PFSK-1 (cell line): ENCODE results near the gene CXCL12.

ENCODE experiments used
- SIN3A ChIP-seq: IDR thresholded peaks from 2 replicates; pipeline ENCODE4 v1.6.1; 2012; ENCODE audit warnings: mild to moderate bottlenecking, low read length, moderate library complexity, borderline replicate concordance; ENCODE audit not compliant: insufficient read depth
- TF ChIP-seq, protein P1 (sequence below), 2 experiments: IDR thresholded peaks; 2 replicates each; pipeline versions ENCODE4 v1.6.1 to v1.8.0; 2011 to 2012; ENCODE audit warnings: low read depth in 2 of 2, low read length in 2 of 2, control low read depth in 1 of 2, inconsistent platforms in 1 of 2, mild to moderate bottlenecking in 1 of 2, moderate library complexity in 1 of 2; ENCODE audit not compliant: insufficient read depth in 1 of 2

DNA sequence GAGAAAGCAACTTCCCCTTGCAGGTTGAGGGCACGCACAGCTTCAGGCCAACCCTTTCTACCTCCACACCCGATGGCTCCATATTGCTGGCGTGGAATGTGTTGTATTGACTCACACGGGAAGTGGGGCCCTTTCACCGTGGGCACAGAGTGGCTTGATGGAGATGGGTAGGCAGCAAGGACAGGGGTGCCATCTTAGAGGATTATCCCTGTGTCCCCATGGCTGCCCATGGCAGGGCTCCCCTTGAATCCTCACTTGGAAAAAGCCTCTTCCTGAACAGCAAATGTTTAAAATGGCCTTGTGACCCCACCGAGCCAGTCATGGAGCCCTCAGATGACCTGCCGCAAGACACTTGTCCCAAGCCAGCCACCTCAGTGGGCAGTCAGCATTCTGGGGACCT is 31.2 kb downstream of the CXCL12 start:
- TF ChIP-seq, protein P1, sequence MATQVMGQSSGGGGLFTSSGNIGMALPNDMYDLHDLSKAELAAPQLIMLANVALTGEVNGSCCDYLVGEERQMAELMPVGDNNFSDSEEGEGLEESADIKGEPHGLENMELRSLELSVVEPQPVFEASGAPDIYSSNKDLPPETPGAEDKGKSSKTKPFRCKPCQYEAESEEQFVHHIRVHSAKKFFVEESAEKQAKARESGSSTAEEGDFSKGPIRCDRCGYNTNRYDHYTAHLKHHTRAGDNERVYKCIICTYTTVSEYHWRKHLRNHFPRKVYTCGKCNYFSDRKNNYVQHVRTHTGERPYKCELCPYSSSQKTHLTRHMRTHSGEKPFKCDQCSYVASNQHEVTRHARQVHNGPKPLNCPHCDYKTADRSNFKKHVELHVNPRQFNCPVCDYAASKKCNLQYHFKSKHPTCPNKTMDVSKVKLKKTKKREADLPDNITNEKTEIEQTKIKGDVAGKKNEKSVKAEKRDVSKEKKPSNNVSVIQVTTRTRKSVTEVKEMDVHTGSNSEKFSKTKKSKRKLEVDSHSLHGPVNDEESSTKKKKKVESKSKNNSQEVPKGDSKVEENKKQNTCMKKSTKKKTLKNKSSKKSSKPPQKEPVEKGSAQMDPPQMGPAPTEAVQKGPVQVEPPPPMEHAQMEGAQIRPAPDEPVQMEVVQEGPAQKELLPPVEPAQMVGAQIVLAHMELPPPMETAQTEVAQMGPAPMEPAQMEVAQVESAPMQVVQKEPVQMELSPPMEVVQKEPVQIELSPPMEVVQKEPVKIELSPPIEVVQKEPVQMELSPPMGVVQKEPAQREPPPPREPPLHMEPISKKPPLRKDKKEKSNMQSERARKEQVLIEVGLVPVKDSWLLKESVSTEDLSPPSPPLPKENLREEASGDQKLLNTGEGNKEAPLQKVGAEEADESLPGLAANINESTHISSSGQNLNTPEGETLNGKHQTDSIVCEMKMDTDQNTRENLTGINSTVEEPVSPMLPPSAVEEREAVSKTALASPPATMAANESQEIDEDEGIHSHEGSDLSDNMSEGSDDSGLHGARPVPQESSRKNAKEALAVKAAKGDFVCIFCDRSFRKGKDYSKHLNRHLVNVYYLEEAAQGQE (IDR thresholded peaks at IDR 0.05; ENCODE audit: insufficient read depth in 1 of 2, low read depth in 2 of 2, low read length in 2 of 2) = no peak
- TF ChIP-seq SIN3A = no peak
